Fibroblast of skin of back (primary cell): Measurements from ENCODE around the gene HCRTR2.
A peak's percentile ranks its signal among the peaks of the same experiment; 100 is the strongest.
"Not testable (repeated sequence)": the region's sequence is repeated elsewhere in the genome, so short reads cannot be mapped to it uniquely, and the experiment has no call there.

Source experiments
- DNase-seq: peaks from one replicate; pipeline ENCODE4 v3.0.0-alpha.2; 2013

Gene HCRTR2

GRCh38 chr6:55220961-55221360, 46.6 kb downstream of the HCRTR2 start:
- DNase-seq: no peak

- DNase-seq: no peak
Observed at GRCh38 chr6:55227862-55228261, 53.5 kb downstream of the HCRTR2 start.

- peak; percentile 47 for DNase-seq
Observed at GRCh38 chr6:55239099-55239498, 64.8 kb downstream of the HCRTR2 start.

GRCh38 chr6:55240975-55241605, 66.8 kb downstream of the HCRTR2 start:
- peak; percentile 38 for DNase-seq

GRCh38 chr6:55250400-55250799, 76.1 kb downstream of the HCRTR2 start:
- DNase-seq: no peak

GRCh38 chr6:55255113-55255512, 80.8 kb downstream of the HCRTR2 start:
- no peak for DNase-seq

- DNase-seq: no peak
Observed at GRCh38 chr6:55260181-55260580, 85.9 kb downstream of the HCRTR2 start.

GRCh38 chr6:55265409-55266114, 91.2 kb downstream of the HCRTR2 start:
- DNase-seq: no peak

GRCh38 chr6:55266896-55267295, 92.6 kb downstream of the HCRTR2 start:
- DNase-seq: no peak

- DNase-seq: peak; percentile 49
Observed at GRCh38 chr6:55276745-55277530, 102.6 kb downstream of the HCRTR2 start.

GRCh38 chr6:55277646-55278045, 103.3 kb downstream of the HCRTR2 start:
- no peak for DNase-seq

GRCh38 chr6:55281215-55281614, 106.9 kb downstream of the HCRTR2 start:
- no peak for DNase-seq

- no peak for DNase-seq
Observed at GRCh38 chr6:55282115-55282514, 107.8 kb downstream of the HCRTR2 start.

- no peak for DNase-seq
Observed at GRCh38 chr6:55286824-55287223, 112.5 kb downstream of the HCRTR2 start.

- DNase-seq: no peak
Observed at GRCh38 chr6:55290736-55291135, 116.4 kb downstream of the HCRTR2 start.

- no peak for DNase-seq
Observed at GRCh38 chr6:55293116-55293515, 118.8 kb downstream of the HCRTR2 start.

GRCh38 chr6:55297214-55297613, 122.9 kb downstream of the HCRTR2 start:
- DNase-seq: not testable (repeated sequence)

- no peak for DNase-seq
Observed at GRCh38 chr6:55299286-55299985, 125.1 kb downstream of the HCRTR2 start.

- no peak for DNase-seq
Observed at GRCh38 chr6:55304747-55305146, 130.4 kb downstream of the HCRTR2 start.

GRCh38 chr6:55319961-55320695, 145.8 kb downstream of the HCRTR2 start:
- no peak for DNase-seq

GRCh38 chr6:55320696-55321086, 146.4 kb downstream of the HCRTR2 start:
- no peak for DNase-seq

- no peak for DNase-seq
Observed at GRCh38 chr6:55327169-55327568, 152.9 kb downstream of the HCRTR2 start, which contains the start of gene GFRAL. TSS of gene GFRAL (plus strand) at chr6:55327469. CDS start at chr6:55327555, 86 bp downstream.
